Erythroblast (primary cell): ENCODE data around the gene RAF1.
"Not testable (repeated sequence)": the region's sequence is repeated elsewhere in the genome, so short reads cannot be mapped to it uniquely, and the experiment has no call there.

Source experiments
- GATA1 ChIP-seq: IDR thresholded peaks from 2 replicates; pipeline ENCODE4 v1.6.1; 2011; ENCODE audit warnings: low read depth, mild to moderate bottlenecking, control low read depth, low read length, moderate library complexity
- POLR2A ChIP-seq: IDR thresholded peaks from 2 replicates; pipeline ENCODE4 v1.6.1; 2011; ENCODE audit warnings: mild to moderate bottlenecking, low read length

- not testable (repeated sequence) for TF ChIP-seq GATA1, POLR2A
These were observed 39.0 kb downstream of the RAF1 start for GRCh38 chr3:12624964-12625363.
